ENCODE results near the gene FOXO6. TPM values are rescaled to one million over a fixed set of nuclear protein-coding genes. Genes with fewer than 3 reads are reported as not detected.

The FOXO6 gene
- total RNA-seq, 1 experiment from 2014 or later = 0.59 TPM

- ChIA-PET CTCF (interaction anchor here (0.6 to 1.1 kb wide), 2 partner anchors 71 to 109 kb away, joined by 3 read pairs; partner anchors contain the start of gene FOXO6), POLR2A (no interaction called here)
- no peaks in the 10 kb centered on the region for H3K9me3 Mint-ChIP-seq (ENCODE audit: unreplicated experiment)
- no peak overlapping the region for H3K27ac Mint-ChIP-seq (ENCODE audit: unreplicated experiment)
- no peaks in the 10 kb centered on the region for H3K36me3 Mint-ChIP-seq (ENCODE audit: insufficient read depth, unreplicated experiment)
- TF ChIP-seq CTCF (IDR thresholded peaks at IDR 0.05; ENCODE audit: insufficient read depth in 1 of 2, low read depth in 1 of 2, low read length in 1 of 2, severe bottlenecking in 1 of 2, unreplicated experiment in 1 of 2) = no peak
- no peaks in the 10 kb centered on the region for H3K27me3 Mint-ChIP-seq (ENCODE audit: insufficient read depth, unreplicated experiment)
- no peaks in the 10 kb centered on the region for H3K36me3 ChIP-seq (ENCODE audit: control insufficient read depth, insufficient read depth, low read length)
- H3K4me1 ChIP-seq = peaks cover 23% of the 10 kb centered on the region
- DNase-seq = no peak
- peaks cover 7% of the 10 kb centered on the region for H3K4me1 Mint-ChIP-seq (ENCODE audit: low read depth, unreplicated experiment)
- no peaks in the 10 kb centered on the region for H3K27me3 ChIP-seq (replicated peaks; ENCODE audit: control insufficient read depth, insufficient read depth, low read length)
- no peak overlapping the region for H3K4me3 Mint-ChIP-seq (ENCODE audit: unreplicated experiment)
- H3K9me3 ChIP-seq = no peaks in the 10 kb centered on the region
- BruUV-seq (replicated peaks) = no TSS peak
- intact Hi-C loops (cut with micrococcal nuclease; ENCODE audit: unreplicated experiment) = loop anchor here (1.0 to 5.0 kb wide), 3 partner anchors 108 to 163 kb away; no protein-coding TSS in a partner anchor
- no peak overlapping the region for H3K4me3 ChIP-seq (ENCODE audit: low read depth, low read length)
These were observed 70.5 kb downstream of the FOXO6 start for GRCh38 chr1:41431490-41432350.

Other genes starting within 250 kb of the FOXO6 start
- 25.6 and 27.6 TPM in 2 replicates for gene SCMH1, start 119.1 kb upstream of the FOXO6 start, total RNA-seq (2022)
- not detected in 2 replicates for gene EDN2, start 123.2 kb downstream of the FOXO6 start, total RNA-seq (2022)